Fibroblast of villous mesenchyme (primary cell): ENCODE data around the gene MFSD6. TPM values are rescaled to one million over a fixed set of nuclear protein-coding genes. Genes with fewer than 3 reads are reported as not detected.
"Not testable (repeated sequence)": the region's sequence is repeated elsewhere in the genome, so short reads cannot be mapped to it uniquely, and the experiment has no call there.

Experiments
- DNase-seq: peaks from one replicate; pipeline ENCODE4 v3.0.0-alpha.2; 2010; ENCODE audit warnings: low read depth
- H3K4me3 ChIP-seq: 2 replicates; pipeline ENCODE4 v1.5.1; 2011; ENCODE audit warnings: low read depth, mild to moderate bottlenecking, low read length
- total RNA-seq: library from RNA; depleted of rRNA; stranded (reverse); fragments of >200 nt; gene quantifications from 2 replicates; pipeline ENCODE4 v1.2.3, GENCODE V29; 2012
- TF ChIP-seq, protein P1 (sequence below): IDR thresholded peaks from 2 replicates; pipeline ENCODE4 v1.5.1; 2012; ENCODE audit warnings: low read depth, mild to moderate bottlenecking, low read length; ENCODE audit not compliant: insufficient read depth

MFSD6 gene
- total RNA-seq, 1 donor: 14.7 TPM

DNA sequence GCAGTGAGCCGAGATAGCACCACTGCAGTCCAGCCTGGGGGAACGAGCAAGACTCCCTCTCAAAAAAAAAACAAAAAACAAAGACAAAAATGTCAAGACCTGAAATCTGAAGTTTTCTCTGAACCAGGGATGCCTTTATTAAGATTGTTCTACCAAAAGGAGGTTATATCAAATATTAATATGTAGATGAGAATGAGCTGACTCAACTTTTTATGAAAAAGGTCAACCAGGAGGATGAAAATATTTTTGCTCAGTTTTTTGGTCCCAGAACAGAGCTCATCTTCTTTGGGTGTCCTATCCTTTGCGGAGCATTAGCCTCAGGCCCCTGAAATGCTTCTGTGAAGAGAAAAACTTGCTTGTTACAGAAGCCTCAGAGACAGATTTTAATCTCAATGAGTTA, 82.3 kb downstream of the MFSD6 start:
- DNase-seq: no peak
- TF ChIP-seq, protein P1, sequence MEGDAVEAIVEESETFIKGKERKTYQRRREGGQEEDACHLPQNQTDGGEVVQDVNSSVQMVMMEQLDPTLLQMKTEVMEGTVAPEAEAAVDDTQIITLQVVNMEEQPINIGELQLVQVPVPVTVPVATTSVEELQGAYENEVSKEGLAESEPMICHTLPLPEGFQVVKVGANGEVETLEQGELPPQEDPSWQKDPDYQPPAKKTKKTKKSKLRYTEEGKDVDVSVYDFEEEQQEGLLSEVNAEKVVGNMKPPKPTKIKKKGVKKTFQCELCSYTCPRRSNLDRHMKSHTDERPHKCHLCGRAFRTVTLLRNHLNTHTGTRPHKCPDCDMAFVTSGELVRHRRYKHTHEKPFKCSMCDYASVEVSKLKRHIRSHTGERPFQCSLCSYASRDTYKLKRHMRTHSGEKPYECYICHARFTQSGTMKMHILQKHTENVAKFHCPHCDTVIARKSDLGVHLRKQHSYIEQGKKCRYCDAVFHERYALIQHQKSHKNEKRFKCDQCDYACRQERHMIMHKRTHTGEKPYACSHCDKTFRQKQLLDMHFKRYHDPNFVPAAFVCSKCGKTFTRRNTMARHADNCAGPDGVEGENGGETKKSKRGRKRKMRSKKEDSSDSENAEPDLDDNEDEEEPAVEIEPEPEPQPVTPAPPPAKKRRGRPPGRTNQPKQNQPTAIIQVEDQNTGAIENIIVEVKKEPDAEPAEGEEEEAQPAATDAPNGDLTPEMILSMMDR: no peak
- H3K4me3 ChIP-seq: no peak overlapping the region

DNA sequence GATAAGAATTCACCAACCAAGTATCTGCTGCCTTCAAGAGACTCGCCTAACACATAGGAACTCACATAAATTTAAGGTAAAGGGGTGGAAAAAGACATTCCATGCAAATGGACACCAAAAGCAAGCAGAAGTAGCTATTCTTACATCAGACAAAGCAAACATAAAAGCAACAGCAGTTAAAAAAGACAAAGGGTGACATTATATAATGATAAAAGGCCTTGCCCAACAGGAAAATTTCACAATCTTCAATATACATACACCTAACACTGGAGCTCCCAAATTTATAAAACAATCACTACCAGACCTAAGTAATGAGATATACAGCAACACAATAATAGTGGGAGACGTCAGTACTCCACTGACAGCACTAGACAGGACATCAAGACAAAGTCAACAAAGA, 84.9 kb downstream of the MFSD6 start:
- no peak for DNase-seq
- TF ChIP-seq, protein P1: no peak
- no peak overlapping the region for H3K4me3 ChIP-seq

DNA sequence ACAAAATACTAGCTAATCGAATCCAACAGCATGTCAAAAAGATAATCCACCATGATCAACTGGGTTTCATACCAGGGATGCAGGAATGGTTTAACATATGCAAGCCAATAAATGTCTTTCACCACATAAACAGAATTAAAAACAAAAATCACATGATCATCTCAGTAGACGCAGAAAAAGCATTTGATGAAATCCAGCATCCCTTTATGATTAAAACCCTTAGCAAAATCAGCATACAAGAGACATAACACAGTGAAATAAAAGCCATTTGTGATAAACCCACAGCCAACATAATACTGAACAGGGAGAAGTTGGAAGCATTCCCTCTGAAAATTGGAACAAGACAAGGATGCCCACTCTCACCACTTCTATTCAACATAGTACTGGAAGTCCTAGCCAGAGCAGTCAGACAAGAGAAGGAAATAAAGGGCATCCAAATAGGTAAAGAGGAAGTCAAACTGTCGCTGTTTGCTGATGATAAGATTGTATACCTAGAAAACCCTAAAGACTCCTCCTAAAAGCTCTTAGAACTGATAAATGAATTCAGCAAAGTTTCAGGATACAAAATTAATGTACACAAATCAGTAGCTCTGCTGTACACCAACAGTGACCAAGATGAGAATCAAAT, 86.6 kb downstream of the MFSD6 start:
- H3K4me3 ChIP-seq, DNase-seq: not testable (repeated sequence)

GRCh38 chr2:190497428-190497827, 89.3 kb downstream of the MFSD6 start:
- TF ChIP-seq, protein P1: no peak
- no peak for DNase-seq

DNA sequence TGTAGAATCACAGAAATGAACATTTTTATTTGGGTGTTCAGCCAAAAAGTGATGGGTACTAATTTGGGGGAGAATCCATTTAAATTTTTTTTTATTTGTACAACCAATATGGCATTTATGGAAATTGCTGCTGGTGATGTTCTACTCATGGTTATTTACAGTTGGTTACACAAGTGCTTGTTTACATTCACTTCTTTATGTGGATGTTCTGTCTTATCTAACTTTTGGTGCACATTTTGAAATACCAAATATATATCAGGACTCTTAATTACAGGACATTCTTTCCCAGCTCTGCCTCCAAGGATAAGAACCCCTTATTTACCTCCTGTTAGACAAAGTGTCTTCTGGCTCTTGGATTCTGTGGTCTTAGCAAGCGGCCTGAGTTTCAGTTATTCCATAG, 91.1 kb downstream of the MFSD6 start:
- no peak overlapping the region for H3K4me3 ChIP-seq
- peak; percentile 63 for DNase-seq
- TF ChIP-seq, protein P1: no peak

More at GRCh38 chr2:190497428-190497827, 89.3 kb downstream of the MFSD6 start:
- H3K4me3 ChIP-seq: no peak overlapping the region

GRCh38 chr2:190500054-190500502, 91.9 kb downstream of the MFSD6 start:
- TF ChIP-seq, protein P1: no peak
- no peak overlapping the region for H3K4me3 ChIP-seq
- no peak for DNase-seq

DNA sequence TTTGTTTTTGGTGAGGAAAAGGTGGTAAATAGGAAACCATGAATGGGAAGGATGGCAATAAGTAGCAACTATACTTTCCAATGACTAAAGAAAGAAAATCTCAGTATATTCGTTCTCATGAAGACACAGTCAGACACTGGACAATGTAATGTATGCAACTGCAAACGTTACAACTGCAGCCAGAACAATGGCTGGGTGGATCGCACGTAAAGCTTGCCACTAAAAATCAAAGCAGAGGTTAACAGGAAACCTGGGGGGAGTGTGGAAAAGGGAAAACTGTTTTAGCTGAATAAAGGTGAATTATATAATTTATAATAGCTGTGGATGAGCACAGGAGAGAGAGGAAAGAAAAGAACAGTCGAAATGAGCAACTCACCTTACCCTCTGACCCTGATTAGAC, 93.1 kb downstream of the MFSD6 start:
- no peak overlapping the region for H3K4me3 ChIP-seq
- TF ChIP-seq, protein P1: no peak
- DNase-seq: no peak
